ENCODE results near the gene KIF1B. TPM values are rescaled to one million over a fixed set of nuclear protein-coding genes. Genes with fewer than 3 reads are reported as not detected.
"Not testable (repeated sequence)": the region's sequence is repeated elsewhere in the genome, so short reads cannot be mapped to it uniquely, and the experiment has no call there.

KIF1B gene
- polyA plus RNA-seq, 1 donor: 23.8 TPM

GRCh38 chr1:10399444-10399941 is 189.1 kb downstream of the KIF1B start:
- Histone ChIP-seq H3K4me3 (ENCODE audit: low read length) (peak overlapping the region; percentile 82), H3K9me3 (ENCODE audit: control insufficient read depth, low read depth, low read length) (no peaks in the 10 kb centered on the region), H3K27ac (ENCODE audit: low read length) (peak overlapping the region; percentile 1), H3K27me3 (ENCODE audit: control insufficient read depth, insufficient read depth, low read length) (no peaks in the 10 kb centered on the region), H3K36me3 (ENCODE audit: control insufficient read depth, insufficient read depth, low read length) (peaks cover 22% of the 10 kb centered on the region), H3K4me1 (ENCODE audit: control insufficient read depth, insufficient read depth, low read length) (peaks cover 12% of the 10 kb centered on the region)
- 0% methylated on average over 1 of the region's 42 CpGs for WGBS (ENCODE audit: insufficient coverage, low lambda C conversion rate)
- no peak for DNase-seq

- Histone ChIP-seq H3K27me3 (ENCODE audit: control insufficient read depth, insufficient read depth, low read length) (no peaks in the 10 kb centered on the region), H3K4me1 (ENCODE audit: control insufficient read depth, insufficient read depth, low read length) (peaks cover 12% of the 10 kb centered on the region), H3K4me3 (ENCODE audit: low read length) (peak overlapping the region; percentile 82), H3K9me3 (ENCODE audit: control insufficient read depth, low read depth, low read length) (no peaks in the 10 kb centered on the region), H3K36me3 (ENCODE audit: control insufficient read depth, insufficient read depth, low read length) (peaks cover 27% of the 10 kb centered on the region), H3K27ac (ENCODE audit: low read length) (peak overlapping the region; percentile 27)
- WGBS (ENCODE audit: insufficient coverage, low lambda C conversion rate): no CpG with 5 or more reads among the region's 8 CpGs
- peak in 1 of 2 donors; percentile 13 for DNase-seq
Measured at GRCh38 chr1:10400013-10400412, 189.6 kb downstream of the KIF1B start.

GRCh38 chr1:10401281-10401680 is 190.9 kb downstream of the KIF1B start:
- H3K27me3 ChIP-seq (ENCODE audit: control insufficient read depth, insufficient read depth, low read length): no peaks in the 10 kb centered on the region
- WGBS (ENCODE audit: insufficient coverage, low lambda C conversion rate): no CpG with 5 or more reads among the region's 1 CpG
- peaks cover 12% of the 10 kb centered on the region for H3K4me1 ChIP-seq (ENCODE audit: control insufficient read depth, insufficient read depth, low read length)

GRCh38 chr1:10402729-10403274 is 192.4 kb downstream of the KIF1B start:
- no peak for DNase-seq
- 100% methylated on average over 2 of the region's 9 CpGs for WGBS (ENCODE audit: insufficient coverage, low lambda C conversion rate)
- Histone ChIP-seq H3K4me3 (ENCODE audit: low read length) (no peak overlapping the region), H3K36me3 (ENCODE audit: control insufficient read depth, insufficient read depth, low read length) (peaks cover 54% of the 10 kb centered on the region), H3K4me1 (ENCODE audit: control insufficient read depth, insufficient read depth, low read length) (peaks cover 12% of the 10 kb centered on the region), H3K27ac (ENCODE audit: low read length) (no peak overlapping the region), H3K9me3 (ENCODE audit: control insufficient read depth, low read depth, low read length) (no peaks in the 10 kb centered on the region), H3K27me3 (ENCODE audit: control insufficient read depth, insufficient read depth, low read length) (no peaks in the 10 kb centered on the region)

More at GRCh38 chr1:10401281-10401680, 190.9 kb downstream of the KIF1B start:
- DNase-seq: no peak
- no peak overlapping the region for H3K27ac ChIP-seq (ENCODE audit: low read length)
- H3K36me3 ChIP-seq (ENCODE audit: control insufficient read depth, insufficient read depth, low read length): peaks cover 39% of the 10 kb centered on the region
- H3K4me3 ChIP-seq (ENCODE audit: low read length): no peak overlapping the region
- no peaks in the 10 kb centered on the region for H3K9me3 ChIP-seq (ENCODE audit: control insufficient read depth, low read depth, low read length)

GRCh38 chr1:10407201-10407600 is 196.8 kb downstream of the KIF1B start:
- DNase-seq: no peak
- H3K4me1 ChIP-seq (ENCODE audit: control insufficient read depth, insufficient read depth, low read length): no peaks in the 10 kb centered on the region
- no peak overlapping the region for H3K27ac ChIP-seq (ENCODE audit: low read length)
- H3K4me3 ChIP-seq (ENCODE audit: low read length): no peak overlapping the region
- H3K9me3 ChIP-seq (ENCODE audit: control insufficient read depth, low read depth, low read length): no peaks in the 10 kb centered on the region
- no CpG with 5 or more reads among the region's 2 CpGs for WGBS (ENCODE audit: insufficient coverage, low lambda C conversion rate)
- no peaks in the 10 kb centered on the region for H3K27me3 ChIP-seq (ENCODE audit: control insufficient read depth, insufficient read depth, low read length)
- peaks cover 88% of the 10 kb centered on the region for H3K36me3 ChIP-seq (ENCODE audit: control insufficient read depth, insufficient read depth, low read length)

GRCh38 chr1:10415211-10415930 is 205.0 kb downstream of the KIF1B start:
- Histone ChIP-seq H3K4me3 (ENCODE audit: low read length) (no peak overlapping the region), H3K9me3 (ENCODE audit: control insufficient read depth, low read depth, low read length) (no peaks in the 10 kb centered on the region), H3K36me3 (ENCODE audit: control insufficient read depth, insufficient read depth, low read length) (peaks cover 73% of the 10 kb centered on the region), H3K27ac (ENCODE audit: low read length) (no peak overlapping the region), H3K27me3 (ENCODE audit: control insufficient read depth, insufficient read depth, low read length) (no peaks in the 10 kb centered on the region), H3K4me1 (ENCODE audit: control insufficient read depth, insufficient read depth, low read length) (no peaks in the 10 kb centered on the region)
- no peak for DNase-seq
- whole genome bisulfite sequencing (ENCODE audit: insufficient coverage, low lambda C conversion rate): 100% methylated on average over 2 of the region's 6 CpGs

- not testable (repeated sequence) for H3K27ac ChIP-seq (ENCODE audit: low read length); DNase-seq; H3K4me3 ChIP-seq (ENCODE audit: low read length); H3K4me1 ChIP-seq (ENCODE audit: control insufficient read depth, insufficient read depth, low read length); H3K9me3 ChIP-seq (ENCODE audit: control insufficient read depth, low read depth, low read length); H3K27me3 ChIP-seq (ENCODE audit: control insufficient read depth, insufficient read depth, low read length)
- no CpG with 5 or more reads among the region's 1 CpG for WGBS (ENCODE audit: insufficient coverage, low lambda C conversion rate)
- H3K36me3 ChIP-seq (ENCODE audit: control insufficient read depth, insufficient read depth, low read length): peaks cover 73% of the 10 kb centered on the region
Measured at GRCh38 chr1:10415967-10416366, 205.6 kb downstream of the KIF1B start.

- peaks cover 59% of the 10 kb centered on the region for H3K36me3 ChIP-seq (ENCODE audit: control insufficient read depth, insufficient read depth, low read length)
- not testable (repeated sequence) for H3K27ac ChIP-seq (ENCODE audit: low read length); H3K4me1 ChIP-seq (ENCODE audit: control insufficient read depth, insufficient read depth, low read length); H3K4me3 ChIP-seq (ENCODE audit: low read length); DNase-seq; H3K9me3 ChIP-seq (ENCODE audit: control insufficient read depth, low read depth, low read length); H3K27me3 ChIP-seq (ENCODE audit: control insufficient read depth, insufficient read depth, low read length)
- WGBS (ENCODE audit: insufficient coverage, low lambda C conversion rate): 100% methylated on average over 1 of the region's 8 CpGs
Measured at GRCh38 chr1:10418741-10419140, 208.4 kb downstream of the KIF1B start.

GRCh38 chr1:10419351-10419750 is 209.0 kb downstream of the KIF1B start:
- no CpG with 5 or more reads among the region's 15 CpGs for WGBS (ENCODE audit: insufficient coverage, low lambda C conversion rate)
- peaks cover 56% of the 10 kb centered on the region for H3K36me3 ChIP-seq (ENCODE audit: control insufficient read depth, insufficient read depth, low read length)
- H3K27me3 ChIP-seq (ENCODE audit: control insufficient read depth, insufficient read depth, low read length): no peaks in the 10 kb centered on the region
- DNase-seq: no peak
- H3K4me3 ChIP-seq (ENCODE audit: low read length): no peak overlapping the region
- H3K4me1 ChIP-seq (ENCODE audit: control insufficient read depth, insufficient read depth, low read length): no peaks in the 10 kb centered on the region
- no peaks in the 10 kb centered on the region for H3K9me3 ChIP-seq (ENCODE audit: control insufficient read depth, low read depth, low read length)
- no peak overlapping the region for H3K27ac ChIP-seq (ENCODE audit: low read length)

- WGBS (ENCODE audit: insufficient coverage, low lambda C conversion rate): no CpG with 5 or more reads among the region's 5 CpGs
- peaks cover 42% of the 10 kb centered on the region for H3K36me3 ChIP-seq (ENCODE audit: control insufficient read depth, insufficient read depth, low read length)
- DNase-seq: no peak
Measured at GRCh38 chr1:10421637-10422036, 211.3 kb downstream of the KIF1B start.

More at GRCh38 chr1:10421637-10422036, 211.3 kb downstream of the KIF1B start:
- no peak overlapping the region for H3K4me3 ChIP-seq (ENCODE audit: low read length)
- H3K9me3 ChIP-seq (ENCODE audit: control insufficient read depth, low read depth, low read length): no peaks in the 10 kb centered on the region
- no peak overlapping the region for H3K27ac ChIP-seq (ENCODE audit: low read length)
- no peaks in the 10 kb centered on the region for H3K27me3 ChIP-seq (ENCODE audit: control insufficient read depth, insufficient read depth, low read length)
- no peaks in the 10 kb centered on the region for H3K4me1 ChIP-seq (ENCODE audit: control insufficient read depth, insufficient read depth, low read length)

Data from large intestine (tissue), 3 donors.